Measurements from ENCODE around the gene DHRS12. TPM values are rescaled to one million over a fixed set of nuclear protein-coding genes. Genes with fewer than 3 reads are reported as not detected.

DHRS12 gene
- total RNA-seq, 1 donor from 2014 or later: 10.3 TPM

- Histone ChIP-seq H3K36me3 (no peaks in the 10 kb centered on the region), H3K27me3 (ENCODE audit: low read depth) (no peaks in the 10 kb centered on the region), H3K4me1 (peaks cover 47% of the 10 kb centered on the region), H3K4me3 (no peak overlapping the region), H3K27ac (replicated peaks) (no peak overlapping the region), H3K9me3 (replicated peaks) (no peaks in the 10 kb centered on the region)
- TF ChIP-seq CTCF (IDR thresholded peaks at IDR 0.05; ENCODE audit: borderline replicate concordance): no peak
- intact Hi-C loops (cut with micrococcal nuclease): loop anchor here (10.0 kb wide), 1 partner anchor 273 kb away; the partner anchor contains the start of gene INTS6
- no peak for DNase-seq
These were observed 75.7 kb downstream of the DHRS12 start for GRCh38 chr13:51728275-51728673.

GRCh38 chr13:51727634-51728274 lies 76.2 kb downstream of the DHRS12 start:
- no peaks in the 10 kb centered on the region for H3K27me3 ChIP-seq (ENCODE audit: low read depth)
- no peak for DNase-seq
- no peak overlapping the region for H3K4me3 ChIP-seq
- peaks cover 52% of the 10 kb centered on the region for H3K4me1 ChIP-seq
- H3K9me3 ChIP-seq (replicated peaks): no peaks in the 10 kb centered on the region
- intact Hi-C loops (cut with micrococcal nuclease): loop anchor here (10.0 kb wide), 1 partner anchor 273 kb away; the partner anchor contains the start of gene INTS6
- H3K36me3 ChIP-seq: no peaks in the 10 kb centered on the region
- no peak for TF ChIP-seq CTCF (IDR thresholded peaks at IDR 0.05; ENCODE audit: borderline replicate concordance)
- H3K27ac ChIP-seq (replicated peaks): no peak overlapping the region

- Histone ChIP-seq H3K4me3 (no peak overlapping the region), H3K36me3 (no peaks in the 10 kb centered on the region), H3K9me3 (replicated peaks) (no peaks in the 10 kb centered on the region), H3K27ac (replicated peaks) (peak overlapping the region; percentile 50), H3K4me1 (peaks cover 58% of the 10 kb centered on the region), H3K27me3 (ENCODE audit: low read depth) (no peaks in the 10 kb centered on the region)
- intact Hi-C loops (cut with micrococcal nuclease): loop anchor here (10.0 kb wide), 1 partner anchor 272 kb away; the partner anchor contains the start of gene INTS6
- TF ChIP-seq CTCF (IDR thresholded peaks at IDR 0.05; ENCODE audit: borderline replicate concordance): no peak
- no peak for DNase-seq
These were observed 77.3 kb downstream of the DHRS12 start for GRCh38 chr13:51726446-51727193.

GRCh38 chr13:51724721-51725120 lies 79.2 kb downstream of the DHRS12 start:
- Histone ChIP-seq H3K4me1 (peaks cover 58% of the 10 kb centered on the region), H3K9me3 (replicated peaks) (no peaks in the 10 kb centered on the region), H3K36me3 (no peaks in the 10 kb centered on the region), H3K27ac (replicated peaks) (no peak overlapping the region), H3K27me3 (ENCODE audit: low read depth) (no peaks in the 10 kb centered on the region), H3K4me3 (no peak overlapping the region)
- intact Hi-C loops (cut with micrococcal nuclease): loop anchor here (10.0 kb wide), 1 partner anchor 270 kb away; the partner anchor contains the start of gene INTS6
- no peak for TF ChIP-seq CTCF (IDR thresholded peaks at IDR 0.05; ENCODE audit: borderline replicate concordance)
- DNase-seq: no peak

- Histone ChIP-seq H3K4me3 (no peak overlapping the region), H3K9me3 (replicated peaks) (no peaks in the 10 kb centered on the region), H3K27ac (replicated peaks) (peak overlapping the region; percentile 22), H3K36me3 (no peaks in the 10 kb centered on the region), H3K27me3 (ENCODE audit: low read depth) (no peaks in the 10 kb centered on the region), H3K4me1 (peaks cover 66% of the 10 kb centered on the region)
- no peak for DNase-seq
- intact Hi-C loops (cut with micrococcal nuclease): loop anchor here (10.0 kb wide), 1 partner anchor 269 kb away; the partner anchor contains the start of gene INTS6
- no peak for TF ChIP-seq CTCF (IDR thresholded peaks at IDR 0.05; ENCODE audit: borderline replicate concordance)
These were observed 80.4 kb downstream of the DHRS12 start for GRCh38 chr13:51723529-51723928.
